Aorta (tissue), 5 donors: Measurements from ENCODE around the gene SMYD2. TPM values are rescaled to one million over a fixed set of nuclear protein-coding genes. Genes with fewer than 3 reads are reported as not detected.

Source experiments
- ATAC-seq: fragments of 200-7000 bp; cut with Tn5 transposase; one replicate; pipeline ENCODE4 v1.9.1; 2022; ENCODE audit warnings: moderate library complexity; ENCODE audit not compliant: low FRiP score
- DNase-seq, 2 donors: peaks; one replicate each; pipeline ENCODE4 v3.0.0-alpha.2; 2020
- H3K27ac ChIP-seq, 2 donors: one replicate each; pipeline ENCODE4 v1.5.1; 2013; ENCODE audit warnings: low read length in 2 of 2, mild to moderate bottlenecking in 2 of 2, moderate library complexity in 2 of 2, control low read depth in 1 of 2, inconsistent platforms in 1 of 2, low read depth in 1 of 2
- H3K27me3 ChIP-seq, 2 donors: one replicate each; pipeline ENCODE4 v1.6.1; 2013; ENCODE audit warnings: control low read depth in 1 of 2, low read length in 1 of 2, mild to moderate bottlenecking in 1 of 2, moderate library complexity in 1 of 2; ENCODE audit not compliant: insufficient read depth in 2 of 2, control insufficient read depth in 1 of 2
- H3K36me3 ChIP-seq, 2 donors: one replicate each; pipeline ENCODE4 v1.6.1; 2013; ENCODE audit warnings: control low read depth in 1 of 2, low read length in 1 of 2, mild to moderate bottlenecking in 1 of 2; ENCODE audit not compliant: insufficient read depth in 2 of 2, control insufficient read depth in 1 of 2
- H3K4me1 ChIP-seq, 2 donors: one replicate each; pipeline ENCODE4 v1.6.1; 2013; ENCODE audit warnings: low read length in 2 of 2, control low read depth in 1 of 2, mild to moderate bottlenecking in 1 of 2, moderate library complexity in 1 of 2; ENCODE audit not compliant: insufficient read depth in 2 of 2, control insufficient read depth in 1 of 2
- H3K4me3 ChIP-seq, 2 donors: one replicate each; pipeline ENCODE4 v1.5.1; 2013; ENCODE audit warnings: low read length in 2 of 2, control low read depth in 1 of 2, mild to moderate bottlenecking in 1 of 2
- H3K9me3 ChIP-seq: one replicate; pipeline ENCODE4 v1.6.1; 2013; ENCODE audit warnings: mild to moderate bottlenecking, low read length; ENCODE audit not compliant: control insufficient read depth
- WGBS, 2 donors: extraction: QIAGEN DNeasy Blood & Tissue Kit; methylation state at CpG; one replicate each; pipeline ENCODE4 v1.1.7; 2013; 5-methylcytosine and 5-hydroxymethylcytosine counted together
- intact Hi-C, 2 donors: fragments of 100-400 bp; cut with DNase I; formaldehyde crosslinking; loops; one replicate each; pipeline versions ENCODE4 v1.14.2 to v1.15.0; 2022
- polyA plus RNA-seq, 2 donors: library from polyadenylated mRNA; stranded (reverse); fragments of 200-250 nt; gene quantifications; one replicate each; pipeline ENCODE4 v1.2.3, GENCODE V29; 2013
- total RNA-seq, 2 donors: library from RNA; stranded (reverse); fragmentation: NEBNext Ultra II Directional; extraction: Animal tissue kit (Norgen Biotek cat#: 25700); gene quantifications; one replicate each; pipeline ENCODE4 v1.2.1, GENCODE V29; 2021
- donor health status: healthy with polysubstance abuse.
- donor health status: Bipolar disorder and iron deficiency.
- donor health status: DM: no; HTN: no; CAD: no.
- donor health status: DM: no; HTN: no; CAD: no.
- donor health status: DM: yes; HTN: yes; CAD: no.

Gene SMYD2
- total and polyA plus RNA-seq, 4 donors = 11.9 to 18.3 (median 12.8) TPM

- H3K27ac ChIP-seq = no peak overlapping the region
- 82 to 87% methylated on average over 10 of the region's 10 CpGs for WGBS, 2 donors
- peaks cover 0 to 3% of the 10 kb centered on the region in 2 donors for H3K36me3 ChIP-seq
- H3K9me3 ChIP-seq = no peaks in the 10 kb centered on the region
- no peaks in the 10 kb centered on the region for H3K27me3 ChIP-seq
- intact Hi-C loops = no loop called here
- no peak overlapping the region for H3K4me3 ChIP-seq
- DNase-seq (no peak), ATAC-seq (no peak)
- no peaks in the 10 kb centered on the region for H3K4me1 ChIP-seq
These were observed 38.2 kb downstream of the SMYD2 start for GRCh38 chr1:214318956-214319736.

- H3K27ac ChIP-seq = no peak overlapping the region
- WGBS, 2 donors = 91 to 93% methylated on average over 5 of the region's 5 CpGs
- peaks cover 0 to 2% of the 10 kb centered on the region in 2 donors for H3K36me3 ChIP-seq
- no peaks in the 10 kb centered on the region for H3K27me3 ChIP-seq
- ATAC-seq = no peak
- no peaks in the 10 kb centered on the region for H3K4me1 ChIP-seq
- no peak for DNase-seq
- intact Hi-C loops = no loop called here
- no peak overlapping the region for H3K4me3 ChIP-seq
- no peaks in the 10 kb centered on the region for H3K9me3 ChIP-seq
These were observed 39.0 kb downstream of the SMYD2 start for GRCh38 chr1:214319938-214320337.

GRCh38 chr1:214321705-214322453 is 40.9 kb downstream of the SMYD2 start:
- no peaks in the 10 kb centered on the region for H3K4me1 ChIP-seq
- WGBS, 2 donors = 89% methylated on average over 5 of the region's 5 CpGs
- H3K9me3 ChIP-seq = no peaks in the 10 kb centered on the region
- DNase-seq (no peak), ATAC-seq (no peak)
- no peak overlapping the region for H3K4me3 ChIP-seq
- no peaks in the 10 kb centered on the region for H3K36me3 ChIP-seq
- no peak overlapping the region for H3K27ac ChIP-seq
- intact Hi-C loops = no loop called here
- H3K27me3 ChIP-seq = no peaks in the 10 kb centered on the region

GRCh38 chr1:214324896-214325800 is 44.2 kb downstream of the SMYD2 start:
- no peak overlapping the region for H3K4me3 ChIP-seq
- H3K4me1 ChIP-seq = no peaks in the 10 kb centered on the region
- H3K27me3 ChIP-seq = no peaks in the 10 kb centered on the region
- H3K27ac ChIP-seq = no peak overlapping the region
- 95 to 96% methylated on average over 8 of the region's 8 CpGs for WGBS, 2 donors
- DNase-seq = no peak
- no peaks in the 10 kb centered on the region for H3K36me3 ChIP-seq
- intact Hi-C loops = loop anchor here in 1 of 2 donors (5.0 kb wide), 2 partner anchors 48 to 108 kb away; no protein-coding TSS in a partner anchor
- H3K9me3 ChIP-seq = no peaks in the 10 kb centered on the region
- ATAC-seq = no peak

- H3K9me3 ChIP-seq = no peaks in the 10 kb centered on the region
- intact Hi-C loops = loop anchor here in 1 of 2 donors (5.0 kb wide), 2 partner anchors 49 to 109 kb away; no protein-coding TSS in a partner anchor
- no peak overlapping the region for H3K4me3 ChIP-seq
- H3K27me3 ChIP-seq = no peaks in the 10 kb centered on the region
- 89 to 91% methylated on average over 5 of the region's 5 CpGs for WGBS, 2 donors
- H3K36me3 ChIP-seq = no peaks in the 10 kb centered on the region
- no peaks in the 10 kb centered on the region for H3K4me1 ChIP-seq
- H3K27ac ChIP-seq = no peak overlapping the region
- no peak for DNase-seq
- no peak for ATAC-seq
These were observed 45.4 kb downstream of the SMYD2 start for GRCh38 chr1:214326406-214326805.

- no peak overlapping the region for H3K27ac ChIP-seq
- H3K4me1 ChIP-seq = no peaks in the 10 kb centered on the region
- DNase-seq (no peak), ATAC-seq (no peak)
- no peaks in the 10 kb centered on the region for H3K27me3 ChIP-seq
- intact Hi-C loops = loop anchor here in 1 of 2 donors (5.0 kb wide), 2 partner anchors 50 to 110 kb away; no protein-coding TSS in a partner anchor
- H3K4me3 ChIP-seq = no peak overlapping the region
- H3K36me3 ChIP-seq = no peaks in the 10 kb centered on the region
- H3K9me3 ChIP-seq = no peaks in the 10 kb centered on the region
- 35 to 39% methylated on average over 1 of the region's 1 CpG for WGBS, 2 donors
These were observed 46.6 kb downstream of the SMYD2 start for GRCh38 chr1:214327514-214327913.

- Histone ChIP-seq H3K4me1 (no peaks in the 10 kb centered on the region), H3K4me3 (no peak overlapping the region), H3K36me3 (no peaks in the 10 kb centered on the region), H3K9me3 (no peaks in the 10 kb centered on the region), H3K27ac (no peak overlapping the region), H3K27me3 (no peaks in the 10 kb centered on the region)
- ATAC-seq = peak; percentile 91
- 58% methylated on average over 11 of the region's 11 CpGs for WGBS, 2 donors
- intact Hi-C loops = loop anchor here (1.0 to 5.0 kb wide), 5 partner anchors 52 to 114 kb away; no protein-coding TSS in a partner anchor
- peak; percentile 76 to 88 for DNase-seq
These were observed 48.0 kb downstream of the SMYD2 start for GRCh38 chr1:214328770-214329469.
